ACHN (cell line): ENCODE data around the gene USP2.
A peak's percentile ranks its signal among the peaks of the same experiment; 100 is the strongest.

Experiments
- DNase-seq: peaks from one replicate; pipeline ENCODE4 v3.0.0-alpha.2; 2015
- in situ Hi-C: cut with HindIII; loops from 2 replicates; pipeline ENCODE4 v1.10.0; 2017; ENCODE audit warnings: low sequenced_read_pairs, low pct_ligation_motif_present, low pct_unique_long_range_greater_than_20kb

The USP2 gene

GRCh38 chr11:119336744-119337469 lies 44.6 kb downstream of the USP2 start:
- in situ Hi-C loops: no loop called here
- DNase-seq: no peak

- in situ Hi-C loops: no loop called here
- DNase-seq: no peak
Observed at GRCh38 chr11:119335655-119336543, 45.6 kb downstream of the USP2 start.

GRCh38 chr11:119335091-119335654 lies 46.3 kb downstream of the USP2 start:
- in situ Hi-C loops: no loop called here
- DNase-seq: no peak

GRCh38 chr11:119334174-119334930 lies 47.1 kb downstream of the USP2 start, which contains the start of gene RNF26:
Gene RNF26 (plus strand): TSS chr11:119334527. CDS start chr11:119335123, 596 bp downstream.
- peak; percentile 97 for DNase-seq
- in situ Hi-C loops: no loop called here

- no peak for DNase-seq
- in situ Hi-C loops: no loop called here
Observed at GRCh38 chr11:119332111-119332765, 49.3 kb downstream of the USP2 start.

GRCh38 chr11:119330237-119330636 lies 51.3 kb downstream of the USP2 start:
- in situ Hi-C loops: no loop called here
- no peak for DNase-seq

GRCh38 chr11:119329320-119329719 lies 52.2 kb downstream of the USP2 start:
- in situ Hi-C loops: no loop called here
- no peak for DNase-seq

- in situ Hi-C loops: no loop called here
- DNase-seq: no peak
Observed at GRCh38 chr11:119324189-119324588, 57.3 kb downstream of the USP2 start.

- peak; percentile 71 for DNase-seq
- in situ Hi-C loops: no loop called here
Observed at GRCh38 chr11:119323532-119324033, 57.9 kb downstream of the USP2 start.

GRCh38 chr11:119322921-119323531 lies 58.5 kb downstream of the USP2 start:
- DNase-seq: no peak
- in situ Hi-C loops: no loop called here

GRCh38 chr11:119322360-119322739 lies 59.1 kb downstream of the USP2 start:
- in situ Hi-C loops: no loop called here
- DNase-seq: no peak

GRCh38 chr11:119320776-119321524 lies 60.5 kb downstream of the USP2 start:
- in situ Hi-C loops: no loop called here
- peak; percentile 69 for DNase-seq

- in situ Hi-C loops: no loop called here
- no peak for DNase-seq
Observed at GRCh38 chr11:119320240-119320775, 61.2 kb downstream of the USP2 start.

- DNase-seq: no peak
- in situ Hi-C loops: no loop called here
Observed at GRCh38 chr11:119319700-119320239, 61.7 kb downstream of the USP2 start.

GRCh38 chr11:119319136-119319699 lies 62.3 kb downstream of the USP2 start:
- in situ Hi-C loops: no loop called here
- no peak for DNase-seq
